OCI-LY7 (cell line): ENCODE results near the gene SLC35E2B. TPM values are rescaled to one million over a fixed set of nuclear protein-coding genes. Genes with fewer than 3 reads are reported as not detected.
A peak's percentile ranks its signal among the peaks of the same experiment; 100 is the strongest.

Experiments used
- BruUV-seq: library from RNA; stranded (reverse); fragments of 400-500 nt; replicated peaks from 2 replicates; lab custom pipeline; 2021; lab: Mats Ljungman, UMichigan
- CTCF ChIA-PET: fragments of 300-600 bp; sonication (Branson Sonifier 250); formaldehyde crosslinking; loops from one replicate; lab custom pipeline; 2022; ENCODE audit warnings: antibody characterized with exemption; ENCODE audit not compliant: unreplicated experiment; lab: Charles Lee
- POLR2A ChIA-PET: fragments of 300-600 bp; sonication (Branson Sonifier 250); formaldehyde crosslinking; loops from one replicate; lab custom pipeline; 2022; ENCODE audit warnings: antibody characterized with exemption; lab: Charles Lee
- DNase-seq: peaks from one replicate; pipeline ENCODE4 v3.0.0-alpha.2; 2015; ENCODE audit warnings: low spot score
- H2AFZ ChIP-seq: fragments of 200-600 bp; sonication (generic), shearing (Covaris generic); 2 replicates; pipeline ENCODE4 v1.6.1; 2014; ENCODE audit warnings: mild to moderate bottlenecking, antibody characterized with exemption, low read length, moderate library complexity
- H3K27ac ChIP-seq: fragments of 200-600 bp; sonication (generic); 2 replicates; pipeline ENCODE4 v1.5.1; 2014; ENCODE audit warnings: mixed run types, low read depth, mild to moderate bottlenecking, moderate library complexity, low read length, inconsistent platforms; ENCODE audit not compliant: poor library complexity, severe bottlenecking
- H3K36me3 ChIP-seq: fragments of 200-600 bp; sonication (generic); 2 replicates; pipeline ENCODE4 v1.6.1; 2014; ENCODE audit warnings: mild to moderate bottlenecking, antibody characterized with exemption, low read length, moderate library complexity, mixed read lengths; ENCODE audit not compliant: insufficient read depth
- H3K4me1 ChIP-seq: fragments of 200-600 bp; sonication (generic); 2 replicates; pipeline ENCODE4 v1.5.1; 2014; ENCODE audit warnings: mild to moderate bottlenecking, low read length; ENCODE audit not compliant: insufficient read depth, poor library complexity, severe bottlenecking
- H3K4me2 ChIP-seq: fragments of 200-600 bp; sonication (generic); 2 replicates; pipeline ENCODE4 v1.6.1; 2014; ENCODE audit warnings: mild to moderate bottlenecking, low read length
- H3K4me3 ChIP-seq: fragments of 200-600 bp; sonication (generic); 2 replicates; pipeline ENCODE4 v1.5.1; 2014; ENCODE audit warnings: mild to moderate bottlenecking, low read depth, low read length; ENCODE audit not compliant: poor library complexity, severe bottlenecking
- H3K79me2 ChIP-seq: fragments of 200-600 bp; sonication (generic); 2 replicates; pipeline ENCODE4 v1.6.1; 2016; ENCODE audit warnings: low read depth, mild to moderate bottlenecking, low read length, moderate library complexity, mixed read lengths; ENCODE audit not compliant: insufficient read depth
- H3K9me2 ChIP-seq: fragments of 200-600 bp; sonication (generic); 2 replicates; pipeline ENCODE4 v1.6.1; 2016; ENCODE audit warnings: mild to moderate bottlenecking, low read length, mixed read lengths; ENCODE audit not compliant: insufficient read depth
- H3K9me3 ChIP-seq: fragments of 200-600 bp; sonication (generic); 2 replicates; pipeline ENCODE4 v1.6.1; 2014; ENCODE audit warnings: mild to moderate bottlenecking, mixed run types, low read length, mixed read lengths
- H4K20me1 ChIP-seq: fragments of 200-600 bp; sonication (generic); 2 replicates; pipeline ENCODE4 v1.6.1; 2014; ENCODE audit warnings: mild to moderate bottlenecking, antibody characterized with exemption, low read length, moderate library complexity, mixed read lengths; ENCODE audit not compliant: insufficient read depth
- CTCF ChIP-seq: fragments of 200-600 bp; sonication (generic); conservative IDR thresholded peaks from 2 replicates; pipeline ENCODE4 v1.5.1; 2014; ENCODE audit warnings: mild to moderate bottlenecking, antibody characterized with exemption, low read length, moderate library complexity, mixed read lengths
- EZH2phosphoT487 ChIP-seq: fragments of 200-600 bp; sonication (generic); IDR thresholded peaks from 2 replicates; pipeline ENCODE4 v1.6.1; 2018; ENCODE audit warnings: low read depth, borderline replicate concordance, mild to moderate bottlenecking, mixed run types, antibody characterized with exemption, low read length, moderate library complexity, mixed read lengths
- intact Hi-C: fragments of 100-400 bp; cut with micrococcal nuclease; formaldehyde crosslinking; loops from one replicate; pipeline ENCODE4 v1.10.0; 2022; ENCODE audit not compliant: unreplicated experiment
- total RNA-seq, 2 experiments: library from RNA; depleted of rRNA in 1 of 2; stranded (reverse); fragments of >200 nt in 1 of 2; shearing (Covaris generic) in 1 of 2; gene quantifications; 2 replicates each; pipeline ENCODE4 v1.2.3, GENCODE V29; 2014 to 2022

The SLC35E2B gene
- total RNA-seq, 2 experiments from 2014 or later, result 26.6 to 58.9 TPM

DNA sequence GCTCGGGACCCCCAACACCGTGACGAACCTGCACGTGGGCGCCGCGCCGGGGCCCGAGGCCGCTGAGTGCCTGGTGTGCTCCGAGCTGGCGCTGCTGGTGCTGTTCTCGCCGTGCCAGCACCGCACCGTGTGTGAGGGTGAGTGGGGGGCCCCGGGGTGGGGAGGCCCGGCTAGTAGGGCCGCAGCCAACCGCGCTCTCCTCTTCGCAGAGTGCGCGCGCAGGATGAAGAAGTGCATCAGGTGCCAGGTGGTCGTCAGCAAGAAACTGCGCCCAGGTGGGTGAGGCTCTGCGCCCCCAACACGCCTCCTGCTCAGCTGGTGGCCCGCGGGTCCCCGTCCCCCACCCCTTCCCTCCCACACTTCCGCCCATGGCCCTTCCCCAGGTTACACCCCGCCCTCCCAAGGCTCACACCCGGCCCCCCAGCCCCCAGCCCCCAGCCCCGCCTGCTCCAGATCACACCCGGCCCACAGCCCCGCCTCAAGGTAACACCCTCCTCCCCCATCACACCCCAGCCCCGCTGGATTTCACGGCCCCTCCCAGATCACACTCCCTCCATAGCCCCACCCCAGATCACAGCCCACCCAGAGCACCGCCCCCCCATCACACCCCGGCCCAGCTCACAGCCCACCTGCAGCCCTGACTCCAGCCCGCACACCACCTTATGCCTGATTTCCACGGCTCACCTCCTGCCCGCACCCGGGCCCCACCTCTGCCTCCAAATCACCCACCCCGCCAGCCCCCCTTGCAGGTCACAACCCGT lies 63.0 kb downstream of the SLC35E2B start:
- CTCF ChIA-PET, result interaction anchor here (0.6 kb wide), 1 partner anchor 338 kb away, joined by 5 read pairs; no protein-coding TSS in a partner anchor
- H2AFZ ChIP-seq, result no peak overlapping the region
- H3K36me3 ChIP-seq, result no peaks in the 10 kb centered on the region
- H3K9me3 ChIP-seq, result no peaks in the 10 kb centered on the region
- intact Hi-C loops, result no loop called here
- H3K79me2 ChIP-seq, result no peaks in the 10 kb centered on the region
- peak overlapping the region; percentile 62 for H3K4me2 ChIP-seq
- H3K4me1 ChIP-seq, result peaks cover 30% of the 10 kb centered on the region
- peak overlapping the region; percentile 66 for H3K4me3 ChIP-seq
- no peaks in the 10 kb centered on the region for H4K20me1 ChIP-seq
- H3K9me2 ChIP-seq, result no peaks in the 10 kb centered on the region
- peak; percentile 78 for DNase-seq
- H3K27ac ChIP-seq, result peak overlapping the region; percentile 77
- POLR2A ChIA-PET, result interaction anchor here (0.6 to 0.8 kb wide), 2 partner anchors 14 to 24 kb away, joined by 3 read pairs; partner anchors contain the start of gene MIB2
- BruUV-seq, result no TSS peak
- no peak for TF ChIP-seq EZH2phosphoT487
- TF ChIP-seq CTCF, result no peak

DNA sequence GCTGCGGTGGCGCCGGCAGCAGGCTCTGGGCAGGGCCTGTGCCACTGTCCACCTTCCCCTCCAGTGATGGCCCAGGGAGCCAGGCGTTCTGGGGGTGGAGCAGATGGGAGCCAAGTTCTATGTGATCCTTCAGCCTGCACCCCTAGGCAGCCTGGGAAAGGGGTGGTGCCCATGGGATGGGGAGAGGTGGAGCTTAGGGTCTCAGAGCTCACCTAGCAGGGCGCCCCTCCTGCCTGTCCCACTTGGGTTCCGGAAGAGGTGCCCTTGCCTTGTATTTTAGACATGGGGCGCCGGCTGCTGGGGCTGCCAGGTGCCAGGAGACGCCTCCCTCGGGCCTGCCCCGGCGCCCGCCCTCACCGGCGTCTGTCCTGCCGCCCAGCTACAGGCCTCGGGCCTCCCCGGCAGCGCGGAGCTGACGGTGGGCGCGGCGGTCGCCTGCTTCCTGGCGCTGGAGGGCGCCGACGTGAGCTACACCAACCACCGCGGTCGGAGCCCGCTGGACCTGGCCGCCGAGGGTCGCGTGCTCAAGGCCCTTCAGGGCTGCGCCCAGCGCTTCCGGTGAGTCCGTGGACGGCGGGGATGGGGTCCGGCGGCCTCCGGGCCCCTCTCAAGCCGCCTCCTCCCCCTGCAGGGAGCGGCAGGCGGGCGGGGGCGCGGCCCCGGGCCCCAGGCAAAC lies 63.7 kb downstream of the SLC35E2B start:
- ChIA-PET CTCF (interaction anchor here (0.8 kb wide), 1 partner anchor 50 kb away, joined by 3 read pairs; no protein-coding TSS in a partner anchor), POLR2A (interaction anchor here (0.8 kb wide), 1 partner anchor 13 kb away, joined by 3 read pairs; the partner anchor contains the start of gene MIB2)
- H3K27ac ChIP-seq, result peak overlapping the region; percentile 77
- H3K79me2 ChIP-seq, result no peaks in the 10 kb centered on the region
- H4K20me1 ChIP-seq, result no peaks in the 10 kb centered on the region
- peak; percentile 51 for DNase-seq
- no peaks in the 10 kb centered on the region for H3K9me2 ChIP-seq
- no peak overlapping the region for H2AFZ ChIP-seq
- H3K9me3 ChIP-seq, result no peaks in the 10 kb centered on the region
- TF ChIP-seq EZH2phosphoT487, result no peak
- TF ChIP-seq CTCF, result no peak
- intact Hi-C loops, result no loop called here
- no peaks in the 10 kb centered on the region for H3K36me3 ChIP-seq
- peak overlapping the region; percentile 62 for H3K4me2 ChIP-seq
- TSS peak; percentile 65 for BruUV-seq
- peaks cover 30% of the 10 kb centered on the region for H3K4me1 ChIP-seq
- peak overlapping the region; percentile 66 for H3K4me3 ChIP-seq
